B cell (primary cell): Measurements from ENCODE around the gene SLCO4C1. TPM values are rescaled to one million over a fixed set of nuclear protein-coding genes. Genes with fewer than 3 reads are reported as not detected.

Experiments
- ATAC-seq: fragments of 200-7000 bp; cut with Tn5 transposase; one replicate; pipeline ENCODE4 v1.10.0; 2021; ENCODE audit warnings: low read depth, mild to moderate bottlenecking, moderate number of reproducible peaks, moderate library complexity
- CTCF ChIA-PET: fragments of 350-600 bp; sonication (Branson Sonifier 250); formaldehyde crosslinking; loops from one replicate; lab custom pipeline; 2021; ENCODE audit warnings: antibody characterized with exemption, inconsistent platforms; lab: Charles Lee
- POLR2A ChIA-PET: fragments of 350-600 bp; sonication (Branson Sonifier 250); formaldehyde crosslinking; loops from one replicate; lab custom pipeline; 2021; ENCODE audit warnings: antibody characterized with exemption; lab: Charles Lee
- DNase-seq: peaks from one replicate; pipeline ENCODE4 v3.0.0; 2013
- H2AFZ ChIP-seq: 2 replicates; pipeline ENCODE4 v1.6.1; 2012; ENCODE audit warnings: mild to moderate bottlenecking, low read depth, low read length; ENCODE audit not compliant: insufficient read depth, poor library complexity, severe bottlenecking
- H3K27ac ChIP-seq, 2 donors: 1 replicate in 1 of 2; 2 replicates in 1 of 2; pipeline ENCODE4 v1.5.1; 2012 to 2013; ENCODE audit warnings: low read length in 2 of 2, mild to moderate bottlenecking in 2 of 2, moderate library complexity in 1 of 2
- H3K27me3 ChIP-seq, 4 experiments: fragments of 200-600 bp in 1 of 4; sonication (generic) in 1 of 4; replicated peaks in 1 of 4; 1 replicate in 2 of 4; 2 replicates in 2 of 4; pipeline versions ENCODE4 v1.6.1 to v1.7.0; 2013 to 2016; ENCODE audit warnings: low read length in 3 of 4, mild to moderate bottlenecking in 2 of 4, mixed read lengths in 1 of 4, moderate library complexity in 1 of 4; ENCODE audit not compliant: insufficient read depth in 4 of 4, control insufficient read depth in 3 of 4; ENCODE audit errors: control extremely low read depth in 1 of 4
- H3K36me3 ChIP-seq, 2 experiments: replicated peaks in 1 of 2; 1 replicate in 1 of 2; 2 replicates in 1 of 2; pipeline versions ENCODE4 v1.6.1 to v1.7.1; 2013; ENCODE audit warnings: low read length in 1 of 2; ENCODE audit not compliant: insufficient read depth in 2 of 2, control insufficient read depth in 1 of 2; ENCODE audit errors: control extremely low read depth in 1 of 2, extremely low read depth in 1 of 2
- H3K4me1 ChIP-seq, 2 donors: fragments of 200-600 bp in 1 of 2; sonication (generic) in 1 of 2; 1 replicate in 1 of 2; 2 replicates in 1 of 2; pipeline versions ENCODE4 v1.5.1 to v1.6.1; 2013 to 2017; ENCODE audit warnings: low read length in 2 of 2; ENCODE audit not compliant: control insufficient read depth in 2 of 2, insufficient read depth in 2 of 2
- H3K4me2 ChIP-seq: replicated peaks from 2 replicates; pipeline ENCODE3; 2012; ENCODE audit warnings: mild to moderate bottlenecking, low read depth, low read length; ENCODE audit not compliant: poor library complexity, severe bottlenecking
- H3K4me3 ChIP-seq, 5 experiments: fragments of 200-600 bp in 1 of 5; sonication (generic) in 1 of 5; 1 replicate in 3 of 5; 2 replicates in 2 of 5; pipeline versions ENCODE4 v1.5.1 to v1.7.0; 2011 to 2016; ENCODE audit warnings: low read length in 4 of 5, mild to moderate bottlenecking in 4 of 5, low read depth in 2 of 5, control low read depth in 1 of 5, moderate library complexity in 1 of 5; ENCODE audit not compliant: insufficient read depth in 1 of 5; ENCODE audit errors: control extremely low read depth in 1 of 5, extremely low read depth in 1 of 5
- H3K79me2 ChIP-seq: fragments of 200-600 bp; sonication (generic); one replicate; pipeline ENCODE4 v1.6.0; 2016; ENCODE audit warnings: low read length; ENCODE audit not compliant: control insufficient read depth, insufficient read depth
- H3K9ac ChIP-seq: fragments of 200-600 bp; sonication (generic); 2 replicates; pipeline ENCODE4 v1.6.1; 2017; ENCODE audit warnings: mild to moderate bottlenecking, low read length, moderate library complexity
- H3K9me3 ChIP-seq, 3 donors: one replicate each; pipeline versions ENCODE4 v1.6.1 to v1.7.1; 2013; ENCODE audit warnings: low read length in 2 of 3; ENCODE audit not compliant: control insufficient read depth in 2 of 3, insufficient read depth in 1 of 3; ENCODE audit errors: control extremely low read depth in 1 of 3
- H4K20me1 ChIP-seq: 2 replicates; pipeline ENCODE4 v1.6.0; 2012; ENCODE audit warnings: mild to moderate bottlenecking, low read length; ENCODE audit not compliant: insufficient read depth, control insufficient read depth, poor library complexity, severe bottlenecking
- H3K27ac Mint-ChIP-seq: one replicate; pipeline ENCODE4 v1.8.0; 2021; ENCODE audit warnings: mixed read lengths
- H3K27me3 Mint-ChIP-seq: one replicate; pipeline ENCODE4 v1.8.0; 2021; ENCODE audit warnings: mixed read lengths
- H3K4me1 Mint-ChIP-seq: one replicate; pipeline ENCODE4 v1.8.0; 2021; ENCODE audit warnings: mixed read lengths
- H3K4me3 Mint-ChIP-seq: one replicate; pipeline ENCODE4 v1.8.0; 2021; ENCODE audit warnings: mixed read lengths
- H3K9me3 Mint-ChIP-seq: one replicate; pipeline ENCODE4 v1.8.0; 2022; ENCODE audit warnings: mixed read lengths; ENCODE audit not compliant: insufficient read depth
- CTCF ChIP-seq: fragments of 200-600 bp; IDR thresholded peaks from one replicate; pipeline ENCODE4 v1.8.0; 2022; ENCODE audit warnings: antibody characterized with exemption, mild to moderate bottlenecking
- WGBS: methylation state at CpG from one replicate; pipeline ENCODE4 v1.1.5; 2013; ENCODE audit warnings: missing lambda C conversion rate; ENCODE audit not compliant: insufficient coverage; 5-methylcytosine and 5-hydroxymethylcytosine counted together
- intact Hi-C: fragments of 100-400 bp; cut with micrococcal nuclease; formaldehyde crosslinking; loops from one replicate; pipeline ENCODE4 v1.10.0; 2022
- polyA plus RNA-seq: library from polyadenylated mRNA; depleted of rRNA; stranded (reverse); fragments of >200 nt; gene quantifications from 2 replicates; pipeline ENCODE4 v1.2.3, GENCODE V29; 2012
- total RNA-seq, 2 donors: library from RNA; stranded (reverse); fragments of 120-200 nt in 1 of 2; gene quantifications; 1 replicate in 1 of 2; 2 replicates in 1 of 2; pipeline versions ENCODE4 v1.2.3 to v1.2.4, GENCODE V29; 2013 to 2022

Gene SLCO4C1
- total and polyA plus RNA-seq, 2 donors (not counting 1 experiment from before 2014, with no cell fraction given), result 0.36 to 0.42 TPM

- H3K27ac Mint-ChIP-seq, result peak overlapping the region; percentile 41
Measured at GRCh38 chr5:102295534-102296177, 428 bp downstream of the SLCO4C1 start.

More at GRCh38 chr5:102295534-102296177, 428 bp downstream of the SLCO4C1 start:
- intact Hi-C loops, result no loop called here
- H3K4me3 Mint-ChIP-seq, result peak overlapping the region; percentile 90
- Histone ChIP-seq H3K9me3 (no peaks in the 10 kb centered on the region), H3K79me2 (no peaks in the 10 kb centered on the region), H3K36me3 (no peaks in the 10 kb centered on the region), H3K4me3 (peak overlapping the region; percentile 55 to 87 (median 64)), H2AFZ (peak overlapping the region; percentile 84), H3K4me2 (peak overlapping the region; percentile 94), H4K20me1 (no peaks in the 10 kb centered on the region), H3K4me1 (peaks cover 12 to 25% of the 10 kb centered on the region in 2 donors), H3K9ac (peak overlapping the region; percentile 74), H3K27me3 (no peaks in the 10 kb centered on the region), H3K27ac (peak overlapping the region in 1 of 2 donors; percentile 38)
- 1% methylated on average over 24 of the region's 26 CpGs for WGBS
- H3K9me3 Mint-ChIP-seq, result no peaks in the 10 kb centered on the region
- POLR2A ChIA-PET, result no interaction called here
- peaks cover 26% of the 10 kb centered on the region for H3K4me1 Mint-ChIP-seq
- peaks cover 6% of the 10 kb centered on the region for H3K27me3 Mint-ChIP-seq
- DNase-seq (no peak), ATAC-seq (peak; percentile 5)
- no peak for TF ChIP-seq CTCF
- CTCF ChIA-PET, result interaction anchor here (1.1 to 1.3 kb wide), 2 partner anchors 10 to 12 kb away, joined by 6 to 7 read pairs; no protein-coding TSS in a partner anchor
